MM.1S (cell line): Measurements from ENCODE around the gene FRAS1.

Experiments used
- DNase-seq: peaks from one replicate; pipeline ENCODE4 v3.0.0-alpha.2; 2015
- H2AFZ ChIP-seq: fragments of 300-600 bp; sonication (generic); 2 replicates; pipeline ENCODE4 v1.6.0; 2016; ENCODE audit warnings: antibody characterized with exemption, low read length
- H3F3A ChIP-seq: fragments of 300-600 bp; sonication (generic); 2 replicates; pipeline ENCODE4 v1.6.1; 2016; ENCODE audit warnings: mild to moderate bottlenecking, antibody characterized with exemption, low read length, moderate library complexity, mixed read lengths; ENCODE audit not compliant: insufficient read depth
- H3K27ac ChIP-seq: fragments of 300-600 bp; sonication (generic); 2 replicates; pipeline ENCODE4 v1.5.1; 2016; ENCODE audit warnings: mild to moderate bottlenecking, low read length
- H3K27me3 ChIP-seq: fragments of 300-600 bp; sonication (generic); replicated peaks from 2 replicates; pipeline ENCODE4 v1.6.0; 2016; ENCODE audit warnings: low read length; ENCODE audit not compliant: insufficient read depth
- H3K36me3 ChIP-seq: fragments of 300-600 bp; sonication (generic); replicated peaks from 2 replicates; pipeline ENCODE4 v1.6.1; 2016; ENCODE audit warnings: mild to moderate bottlenecking, low read length, mixed read lengths; ENCODE audit not compliant: insufficient read depth
- H3K4me1 ChIP-seq: fragments of 300-600 bp; sonication (generic); 2 replicates; pipeline ENCODE4 v1.6.1; 2016; ENCODE audit warnings: low read length, mixed read lengths
- H3K4me2 ChIP-seq: fragments of 300-600 bp; sonication (generic); 2 replicates; pipeline ENCODE4 v1.6.0; 2016; ENCODE audit warnings: low read depth, low read length
- H3K4me3 ChIP-seq: fragments of 300-600 bp; sonication (generic); 2 replicates; pipeline ENCODE4 v1.5.1; 2016; ENCODE audit warnings: low read length, mixed read lengths
- H3K79me2 ChIP-seq: fragments of 300-600 bp; sonication (generic); 2 replicates; pipeline ENCODE4 v1.6.1; 2016; ENCODE audit warnings: mixed run types, low read length, mixed read lengths
- H3K9ac ChIP-seq: fragments of 300-600 bp; sonication (generic); 2 replicates; pipeline ENCODE4 v1.6.1; 2016; ENCODE audit warnings: low read length, mixed read lengths
- H3K9me2 ChIP-seq: fragments of 300-600 bp; sonication (generic); replicated peaks from 2 replicates; pipeline ENCODE4 v1.6.1; 2016; ENCODE audit warnings: mild to moderate bottlenecking, low read length, mixed read lengths; ENCODE audit not compliant: insufficient read depth
- H3K9me3 ChIP-seq: fragments of 300-600 bp; sonication (generic); replicated peaks from 2 replicates; pipeline ENCODE4 v1.6.1; 2016; ENCODE audit warnings: mild to moderate bottlenecking, low read length, mixed read lengths; ENCODE audit not compliant: insufficient read depth
- H4K20me1 ChIP-seq: fragments of 300-600 bp; sonication (generic); 2 replicates; pipeline ENCODE4 v1.6.1; 2016; ENCODE audit warnings: mild to moderate bottlenecking, low read length, moderate library complexity, mixed read lengths; ENCODE audit not compliant: insufficient read depth
- EZH2 ChIP-seq: fragments of 300-600 bp; sonication (generic); optimal IDR thresholded peaks from 2 replicates; pipeline ENCODE3; 2017; ENCODE audit warnings: low read depth, mild to moderate bottlenecking, antibody characterized with exemption, low read length, mixed read lengths
- EZH2phosphoT487 ChIP-seq: fragments of 300-600 bp; sonication (generic); IDR thresholded peaks from 2 replicates; pipeline ENCODE4 v1.6.1; 2018; ENCODE audit warnings: antibody characterized with exemption, low read length
- TF ChIP-seq, protein P1 (sequence below): fragments of 300-600 bp; sonication (generic); IDR thresholded peaks from 2 replicates; pipeline ENCODE4 v1.5.1; 2016; ENCODE audit warnings: antibody characterized with exemption, low read length, mixed read lengths

FRAS1 gene

DNA sequence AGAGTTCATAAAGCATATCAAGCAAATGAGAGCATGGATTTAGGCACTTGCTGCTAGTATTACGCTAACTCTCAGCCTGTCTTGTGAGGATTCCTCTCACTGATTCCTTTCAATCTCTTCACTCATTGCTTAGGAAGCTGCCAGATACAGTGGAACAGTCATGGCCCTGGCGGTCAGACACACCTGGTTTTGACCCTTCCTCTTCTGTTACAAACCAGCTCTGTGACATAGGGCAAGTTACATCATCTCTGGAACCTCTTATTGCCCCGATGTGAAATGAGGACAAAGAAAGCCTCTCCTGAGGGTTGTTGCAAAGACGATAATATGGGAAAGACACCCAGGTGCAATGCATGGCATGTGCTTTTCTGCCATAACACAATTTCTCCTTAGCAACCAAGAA, 12.2 kb downstream of the FRAS1 start:
- H3K9me2 ChIP-seq = no peaks in the 10 kb centered on the region
- TF ChIP-seq EZH2phosphoT487 (no peak), EZH2 (no peak)
- TF ChIP-seq, protein P1, sequence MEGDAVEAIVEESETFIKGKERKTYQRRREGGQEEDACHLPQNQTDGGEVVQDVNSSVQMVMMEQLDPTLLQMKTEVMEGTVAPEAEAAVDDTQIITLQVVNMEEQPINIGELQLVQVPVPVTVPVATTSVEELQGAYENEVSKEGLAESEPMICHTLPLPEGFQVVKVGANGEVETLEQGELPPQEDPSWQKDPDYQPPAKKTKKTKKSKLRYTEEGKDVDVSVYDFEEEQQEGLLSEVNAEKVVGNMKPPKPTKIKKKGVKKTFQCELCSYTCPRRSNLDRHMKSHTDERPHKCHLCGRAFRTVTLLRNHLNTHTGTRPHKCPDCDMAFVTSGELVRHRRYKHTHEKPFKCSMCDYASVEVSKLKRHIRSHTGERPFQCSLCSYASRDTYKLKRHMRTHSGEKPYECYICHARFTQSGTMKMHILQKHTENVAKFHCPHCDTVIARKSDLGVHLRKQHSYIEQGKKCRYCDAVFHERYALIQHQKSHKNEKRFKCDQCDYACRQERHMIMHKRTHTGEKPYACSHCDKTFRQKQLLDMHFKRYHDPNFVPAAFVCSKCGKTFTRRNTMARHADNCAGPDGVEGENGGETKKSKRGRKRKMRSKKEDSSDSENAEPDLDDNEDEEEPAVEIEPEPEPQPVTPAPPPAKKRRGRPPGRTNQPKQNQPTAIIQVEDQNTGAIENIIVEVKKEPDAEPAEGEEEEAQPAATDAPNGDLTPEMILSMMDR = no peak
- H3K79me2 ChIP-seq = no peaks in the 10 kb centered on the region
- no peaks in the 10 kb centered on the region for H4K20me1 ChIP-seq
- no peaks in the 10 kb centered on the region for H3K9me3 ChIP-seq
- no peak overlapping the region for H2AFZ ChIP-seq
- no peak overlapping the region for H3K27ac ChIP-seq
- no peaks in the 10 kb centered on the region for H3K4me1 ChIP-seq
- H3K4me2 ChIP-seq = no peak overlapping the region
- H3K36me3 ChIP-seq = no peaks in the 10 kb centered on the region
- no peak overlapping the region for H3K4me3 ChIP-seq
- H3K9ac ChIP-seq = no peak overlapping the region
- H3F3A ChIP-seq = no peaks in the 10 kb centered on the region
- DNase-seq = no peak
- H3K27me3 ChIP-seq = no peaks in the 10 kb centered on the region

DNA sequence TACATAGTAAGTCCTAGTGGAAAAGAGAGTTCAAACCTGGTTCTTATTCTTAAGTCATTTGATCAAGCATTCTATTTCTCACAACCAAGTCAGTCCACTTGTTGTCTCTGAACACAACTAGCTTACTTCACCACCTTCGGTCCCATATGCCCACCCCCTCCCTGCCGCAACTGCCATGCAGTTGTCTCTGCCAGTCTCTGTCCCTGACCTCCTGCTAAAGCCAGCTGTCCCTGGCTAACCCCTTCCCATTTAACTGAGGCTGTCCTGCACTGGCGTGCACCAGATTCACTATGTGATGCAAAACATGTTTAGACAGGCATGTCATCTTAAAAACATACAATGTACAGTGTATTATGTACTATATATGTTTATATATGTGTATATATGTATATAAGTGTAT, 12.7 kb downstream of the FRAS1 start:
- H3K4me2 ChIP-seq = no peak overlapping the region
- no peak overlapping the region for H2AFZ ChIP-seq
- no peak for DNase-seq
- H3K4me3 ChIP-seq = no peak overlapping the region
- H3F3A ChIP-seq = no peaks in the 10 kb centered on the region
- no peak overlapping the region for H3K27ac ChIP-seq
- H3K9me2 ChIP-seq = no peaks in the 10 kb centered on the region
- no peaks in the 10 kb centered on the region for H3K27me3 ChIP-seq
- no peak overlapping the region for H3K9ac ChIP-seq
- no peaks in the 10 kb centered on the region for H3K9me3 ChIP-seq
- H3K79me2 ChIP-seq = no peaks in the 10 kb centered on the region
- no peaks in the 10 kb centered on the region for H3K36me3 ChIP-seq
- TF ChIP-seq, protein P1 = no peak
- no peak for TF ChIP-seq EZH2
- TF ChIP-seq EZH2phosphoT487 = no peak
- no peaks in the 10 kb centered on the region for H3K4me1 ChIP-seq
- no peaks in the 10 kb centered on the region for H4K20me1 ChIP-seq

DNA sequence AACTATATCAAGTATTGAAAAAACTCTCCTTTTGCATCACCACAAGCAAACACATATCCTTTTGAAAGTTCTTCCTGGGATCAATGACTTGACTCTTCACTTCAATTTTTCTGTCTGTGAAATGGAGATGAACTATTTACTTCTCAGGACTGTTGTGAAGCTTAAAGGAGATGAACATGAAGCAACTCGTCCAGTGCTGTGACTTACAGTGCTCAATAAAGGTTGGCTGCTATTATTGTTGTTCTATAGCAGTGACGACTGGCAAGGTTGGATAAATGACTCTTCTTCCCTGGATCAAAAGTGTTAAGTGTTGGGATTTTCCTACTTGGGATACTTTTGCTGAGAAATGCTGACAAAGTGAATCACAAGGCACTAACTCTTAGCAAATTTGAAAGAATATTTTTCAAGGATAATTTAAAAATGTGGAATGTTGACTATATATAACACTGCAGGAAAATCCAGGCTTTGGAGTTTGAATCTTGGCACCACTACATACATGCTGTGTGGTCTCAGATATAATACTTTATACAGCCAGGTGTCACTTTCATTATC, 13.7 kb downstream of the FRAS1 start:
- TF ChIP-seq EZH2phosphoT487 (no peak), EZH2 (no peak)
- TF ChIP-seq, protein P1 = no peak

More for the DNA sequence above, 13.7 kb downstream of the FRAS1 start:
- Histone ChIP-seq H3K27ac (no peak overlapping the region), H3F3A (no peaks in the 10 kb centered on the region), H3K9me3 (no peaks in the 10 kb centered on the region), H3K9me2 (no peaks in the 10 kb centered on the region), H3K4me1 (no peaks in the 10 kb centered on the region), H3K36me3 (no peaks in the 10 kb centered on the region), H3K4me3 (no peak overlapping the region), H3K9ac (no peak overlapping the region), H3K79me2 (no peaks in the 10 kb centered on the region), H4K20me1 (no peaks in the 10 kb centered on the region), H2AFZ (no peak overlapping the region), H3K4me2 (no peak overlapping the region), H3K27me3 (no peaks in the 10 kb centered on the region)
- DNase-seq = no peak
